IMR-90 (cell line): ENCODE results near the gene RBMS3. TPM values are rescaled to one million over a fixed set of nuclear protein-coding genes. Genes with fewer than 3 reads are reported as not detected.
A peak's percentile ranks its signal among the peaks of the same experiment; 100 is the strongest.

Source experiments
- ATAC-seq: fragments of 200-7000 bp; cut with Tn5 transposase; 2 replicates; pipeline ENCODE4 v1.9.1; 2020; ENCODE audit warnings: low read depth, mild to moderate bottlenecking, moderate library complexity
- BruUV-seq: library from RNA; stranded (reverse); fragments of 400-500 nt; replicated peaks from 2 replicates; lab custom pipeline; 2021; lab: Mats Ljungman, UMichigan
- CTCF ChIA-PET: fragments of 300-600 bp; formaldehyde crosslinking; extraction: SDS; loops from one replicate; lab custom pipeline; 2021; ENCODE audit warnings: antibody characterized with exemption; lab: Yijun Ruan, JAX
- POLR2A ChIA-PET: fragments of 300-600 bp; sonication (Branson Sonifier 250); formaldehyde crosslinking; loops from one replicate; lab custom pipeline; 2022; ENCODE audit warnings: antibody characterized with exemption; ENCODE audit not compliant: unreplicated experiment; lab: Charles Lee
- DNase-seq: peaks from one replicate; pipeline ENCODE4 v3.0.0; 2013
- H2AFZ ChIP-seq: replicated peaks from 2 replicates; pipeline ENCODE3; 2013; ENCODE audit warnings: low read length, mild to moderate bottlenecking; ENCODE audit not compliant: poor library complexity
- H2AK5ac ChIP-seq: 2 replicates; pipeline ENCODE4 v1.6.1; 2013; ENCODE audit warnings: low read depth, low read length, inconsistent platforms
- H2AK9ac ChIP-seq: replicated peaks from 2 replicates; pipeline ENCODE3; 2013; ENCODE audit warnings: mild to moderate bottlenecking, low read depth, low read length, moderate library complexity; ENCODE audit not compliant: poor library complexity
- H2BK120ac ChIP-seq: 2 replicates; pipeline ENCODE4 v1.6.1; 2013; ENCODE audit warnings: low read depth, low read length, inconsistent platforms
- H2BK15ac ChIP-seq: 3 replicates; pipeline ENCODE4 v1.6.1; 2013; ENCODE audit warnings: low read depth, low read length, inconsistent platforms
- H2BK20ac ChIP-seq: 2 replicates; pipeline ENCODE4 v1.6.1; 2013; ENCODE audit warnings: low read depth, mild to moderate bottlenecking, inconsistent platforms, low read length, moderate library complexity
- H2BK5ac ChIP-seq: 2 replicates; pipeline ENCODE4 v1.6.1; 2013; ENCODE audit warnings: mild to moderate bottlenecking, low read depth, low read length, inconsistent platforms; ENCODE audit not compliant: poor library complexity, severe bottlenecking
- H3K14ac ChIP-seq: replicated peaks from 2 replicates; pipeline ENCODE4 v1.6.1; 2013; ENCODE audit warnings: low read depth, low read length, inconsistent platforms
- H3K18ac ChIP-seq: 2 replicates; pipeline ENCODE4 v1.6.1; 2013; ENCODE audit warnings: low read depth, low read length, control low read depth
- H3K23ac ChIP-seq: 2 replicates; pipeline ENCODE4 v1.6.1; 2013; ENCODE audit warnings: low read depth, low read length, inconsistent platforms
- H3K27ac ChIP-seq: 2 replicates; pipeline ENCODE4 v1.5.1; 2013; ENCODE audit warnings: mild to moderate bottlenecking, control low read depth, low read length; ENCODE audit not compliant: insufficient read depth
- H3K27me3 ChIP-seq: 2 replicates; pipeline ENCODE4 v1.6.1; 2013; ENCODE audit warnings: low read length; ENCODE audit not compliant: control insufficient read depth, insufficient read depth
- H3K36me3 ChIP-seq: 2 replicates; pipeline ENCODE4 v1.6.1; 2013; ENCODE audit warnings: low read length, mixed read lengths; ENCODE audit not compliant: control insufficient read depth, insufficient read depth
- H3K4ac ChIP-seq: 2 replicates; pipeline ENCODE4 v1.6.1; 2013; ENCODE audit warnings: low read depth, low read length, inconsistent platforms
- H3K4me1 ChIP-seq: 2 replicates; pipeline ENCODE4 v1.6.1; 2013; ENCODE audit warnings: low read length, mixed read lengths; ENCODE audit not compliant: control insufficient read depth, insufficient read depth
- H3K4me2 ChIP-seq: 2 replicates; pipeline ENCODE4 v1.6.1; 2013; ENCODE audit warnings: low read depth, mild to moderate bottlenecking, control low read depth, low read length, moderate library complexity
- H3K4me3 ChIP-seq: 2 replicates; pipeline ENCODE4 v1.5.1; 2013; ENCODE audit warnings: low read depth, mild to moderate bottlenecking, control low read depth, low read length, moderate library complexity; ENCODE audit not compliant: insufficient read depth
- H3K56ac ChIP-seq: 2 replicates; pipeline ENCODE4 v1.6.1; 2013; ENCODE audit warnings: low read length, inconsistent platforms; ENCODE audit not compliant: insufficient read depth; ENCODE audit errors: extremely low read depth
- H3K79me1 ChIP-seq, 2 experiments: 2 replicates each; pipeline ENCODE4 v1.6.1; 2013; ENCODE audit warnings: low read length in 2 of 2, inconsistent platforms in 1 of 2, low read depth in 1 of 2
- H3K9ac ChIP-seq: 2 replicates; pipeline ENCODE4 v1.6.1; 2013; ENCODE audit warnings: low read depth, low read length, control low read depth
- H3K9me1 ChIP-seq: 2 replicates; pipeline ENCODE4 v1.6.1; 2013; ENCODE audit warnings: low read length, inconsistent platforms; ENCODE audit not compliant: insufficient read depth
- H3K9me3 ChIP-seq: 2 replicates; pipeline ENCODE4 v1.6.1; 2013; ENCODE audit warnings: low read length; ENCODE audit not compliant: control insufficient read depth, insufficient read depth
- H4K20me1 ChIP-seq: 2 replicates; pipeline ENCODE4 v1.6.1; 2013; ENCODE audit warnings: low read length, inconsistent platforms; ENCODE audit not compliant: insufficient read depth
- H4K5ac ChIP-seq: 2 replicates; pipeline ENCODE4 v1.6.1; 2013; ENCODE audit warnings: mild to moderate bottlenecking, low read depth, low read length, control low read depth
- H4K8ac ChIP-seq, 2 experiments: 2 replicates each; pipeline ENCODE4 v1.6.1; 2013; ENCODE audit warnings: low read depth in 2 of 2, low read length in 2 of 2, control low read depth in 1 of 2, inconsistent platforms in 1 of 2
- H4K91ac ChIP-seq: 2 replicates; pipeline ENCODE4 v1.6.1; 2013; ENCODE audit warnings: low read depth, low read length, inconsistent platforms; ENCODE audit not compliant: insufficient read depth
- CEBPB ChIP-seq: IDR thresholded peaks from 2 replicates; pipeline ENCODE4 v1.6.1; 2012; ENCODE audit warnings: low read depth, low read length, improper control_type of control experiment
- WGBS, 2 experiments: methylation state at CpG; one replicate each; pipeline versions ENCODE4 v1.1.5 to v1.1.7; 2013; ENCODE audit warnings: missing lambda C conversion rate in 2 of 2; ENCODE audit not compliant: insufficient read length in 1 of 2; ENCODE audit errors: extremely low coverage in 2 of 2; 5-methylcytosine and 5-hydroxymethylcytosine counted together
- dilution Hi-C: fragments of 300-500 bp; cut with HindIII; formaldehyde crosslinking; loops from one replicate; pipeline ENCODE4 v1.14.3; 2018; ENCODE audit warnings: low sequenced_read_pairs; ENCODE audit not compliant: unreplicated experiment
- in situ Hi-C: fragments of 300-500 bp; cut with MboI; formaldehyde crosslinking; loops from 3 replicates; pipeline ENCODE4 v1.14.3; 2019; ENCODE audit warnings: low sequenced_read_pairs, inconsistent platforms, mixed read lengths
- intact Hi-C: fragments of 100-400 bp; cut with micrococcal nuclease; formaldehyde crosslinking; loops from 2 replicates; pipeline ENCODE4 v1.10.0; 2022
- polyA plus RNA-seq, 3 experiments: library from polyadenylated mRNA; depleted of rRNA; stranded (reverse); fragments of >200 nt; gene quantifications; 2 replicates each; pipeline ENCODE4 v1.2.3, GENCODE V29; 2012; ENCODE audit warnings: low replicate concordance in 1 of 3
- total RNA-seq: library from RNA; depleted of rRNA; stranded (reverse); fragments of >200 nt; gene quantifications from 2 replicates; pipeline ENCODE4 v1.2.3, GENCODE V29; 2012
- TF ChIP-seq, protein P1 (sequence below): conservative IDR thresholded peaks from 2 replicates; pipeline ENCODE4 v1.5.1; 2012; ENCODE audit warnings: mild to moderate bottlenecking, low read depth, low read length, improper control_type of control experiment

Gene RBMS3
- total and polyA plus RNA-seq, 2 of the 4 experiments (the other 2 are of a cell fraction), result 15.2 to 127 TPM

GRCh38 chr3:29245441-29245840, 35.4 kb upstream of the RBMS3 start:
- Histone ChIP-seq H2BK20ac (no peak overlapping the region), H3K36me3 (no peaks in the 10 kb centered on the region), H2BK5ac (no peak overlapping the region), H2AFZ (no peak overlapping the region), H3K18ac (no peak overlapping the region), H3K4ac (no peak overlapping the region), H2AK5ac (no peak overlapping the region), H3K9ac (no peak overlapping the region), H3K9me1 (no peaks in the 10 kb centered on the region), H3K23ac (no peak overlapping the region), H4K20me1 (no peaks in the 10 kb centered on the region), H3K4me1 (no peaks in the 10 kb centered on the region), H3K9me3 (no peaks in the 10 kb centered on the region), H3K79me1 (no peaks in the 10 kb centered on the region), H2BK15ac (no peak overlapping the region), H2AK9ac (no peak overlapping the region), H3K4me3 (no peak overlapping the region), H3K27me3 (no peaks in the 10 kb centered on the region), H3K4me2 (no peak overlapping the region), H4K8ac (no peak overlapping the region), H2BK120ac (no peak overlapping the region), H3K27ac (no peak overlapping the region), H3K14ac (no peak overlapping the region), H4K91ac (no peak overlapping the region), H3K56ac (no peak overlapping the region), H4K5ac (no peak overlapping the region)
- no CpG with 5 or more reads among the region's 2 CpGs for WGBS, 2 experiments
- ChIA-PET CTCF (no interaction called here), POLR2A (no interaction called here)
- dilution Hi-C loops (no loop called here), intact Hi-C loops (no loop called here), in situ Hi-C loops (no loop called here)
- DNase-seq (no peak), ATAC-seq (no peak)
- no TSS peak for BruUV-seq
- peak; percentile 43; the same call in 1 of the 2 replicates for TF ChIP-seq CEBPB
- TF ChIP-seq, protein P1, sequence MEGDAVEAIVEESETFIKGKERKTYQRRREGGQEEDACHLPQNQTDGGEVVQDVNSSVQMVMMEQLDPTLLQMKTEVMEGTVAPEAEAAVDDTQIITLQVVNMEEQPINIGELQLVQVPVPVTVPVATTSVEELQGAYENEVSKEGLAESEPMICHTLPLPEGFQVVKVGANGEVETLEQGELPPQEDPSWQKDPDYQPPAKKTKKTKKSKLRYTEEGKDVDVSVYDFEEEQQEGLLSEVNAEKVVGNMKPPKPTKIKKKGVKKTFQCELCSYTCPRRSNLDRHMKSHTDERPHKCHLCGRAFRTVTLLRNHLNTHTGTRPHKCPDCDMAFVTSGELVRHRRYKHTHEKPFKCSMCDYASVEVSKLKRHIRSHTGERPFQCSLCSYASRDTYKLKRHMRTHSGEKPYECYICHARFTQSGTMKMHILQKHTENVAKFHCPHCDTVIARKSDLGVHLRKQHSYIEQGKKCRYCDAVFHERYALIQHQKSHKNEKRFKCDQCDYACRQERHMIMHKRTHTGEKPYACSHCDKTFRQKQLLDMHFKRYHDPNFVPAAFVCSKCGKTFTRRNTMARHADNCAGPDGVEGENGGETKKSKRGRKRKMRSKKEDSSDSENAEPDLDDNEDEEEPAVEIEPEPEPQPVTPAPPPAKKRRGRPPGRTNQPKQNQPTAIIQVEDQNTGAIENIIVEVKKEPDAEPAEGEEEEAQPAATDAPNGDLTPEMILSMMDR, result no peak
